Liver (tissue), 3 donors: ENCODE measurements around the gene CACNA1C.

Experiments
- CTCF ChIP-seq: fragments of 150-350 bp; IDR thresholded peaks from 2 replicates; pipeline ENCODE4 v1.5.1; 2017; ENCODE audit warnings: improper control_type of control experiment, low read depth, low read length; ENCODE audit not compliant: missing input control
- RAD21 ChIP-seq, 2 donors: IDR thresholded peaks; 2 replicates each; pipeline ENCODE4 v1.6.1; 2016; ENCODE audit warnings: antibody characterized with exemption in 2 of 2, mild to moderate bottlenecking in 2 of 2
- REST ChIP-seq: IDR thresholded peaks from 2 replicates; pipeline ENCODE4 v1.6.1; 2016; ENCODE audit warnings: antibody characterized with exemption, mild to moderate bottlenecking
- TAF1 ChIP-seq: conservative IDR thresholded peaks from 2 replicates; pipeline ENCODE4 v1.6.1; 2016; ENCODE audit warnings: antibody characterized with exemption, mild to moderate bottlenecking
- YY1 ChIP-seq: IDR thresholded peaks from 2 replicates; pipeline ENCODE4 v1.6.1; 2016; ENCODE audit warnings: antibody characterized with exemption, mild to moderate bottlenecking
- donor health status: healthy.
- donor health status: healthy.

GRCh38 chr12:2248901-2249381 is 196.2 kb downstream of the CACNA1C start:
- TF ChIP-seq RAD21 (IDR thresholded peaks at IDR 0.05) (no peak), TAF1 (no peak), YY1 (no peak), CTCF (no peak), REST (no peak)
